Epithelial cell of proximal tubule (primary cell): ENCODE measurements around the gene RNF17. TPM values are rescaled to one million over a fixed set of nuclear protein-coding genes. Genes with fewer than 3 reads are reported as not detected.

Experiments
- DNase-seq: peaks from one replicate; pipeline ENCODE4 v3.0.0-alpha.2; 2011; ENCODE audit warnings: low read depth
- H3K4me3 ChIP-seq: 2 replicates; pipeline ENCODE4 v1.5.1; 2011; ENCODE audit warnings: low read depth, mild to moderate bottlenecking, low read length
- total RNA-seq: library from RNA; depleted of rRNA; stranded (reverse); fragments of >200 nt; gene quantifications from 2 replicates; pipeline ENCODE4 v1.2.3, GENCODE V29; 2015
- TF ChIP-seq, protein P1 (sequence below): conservative IDR thresholded peaks from 2 replicates; pipeline ENCODE4 v1.5.1; 2012; ENCODE audit warnings: low read depth, mild to moderate bottlenecking, low read length

Gene RNF17, protein sequence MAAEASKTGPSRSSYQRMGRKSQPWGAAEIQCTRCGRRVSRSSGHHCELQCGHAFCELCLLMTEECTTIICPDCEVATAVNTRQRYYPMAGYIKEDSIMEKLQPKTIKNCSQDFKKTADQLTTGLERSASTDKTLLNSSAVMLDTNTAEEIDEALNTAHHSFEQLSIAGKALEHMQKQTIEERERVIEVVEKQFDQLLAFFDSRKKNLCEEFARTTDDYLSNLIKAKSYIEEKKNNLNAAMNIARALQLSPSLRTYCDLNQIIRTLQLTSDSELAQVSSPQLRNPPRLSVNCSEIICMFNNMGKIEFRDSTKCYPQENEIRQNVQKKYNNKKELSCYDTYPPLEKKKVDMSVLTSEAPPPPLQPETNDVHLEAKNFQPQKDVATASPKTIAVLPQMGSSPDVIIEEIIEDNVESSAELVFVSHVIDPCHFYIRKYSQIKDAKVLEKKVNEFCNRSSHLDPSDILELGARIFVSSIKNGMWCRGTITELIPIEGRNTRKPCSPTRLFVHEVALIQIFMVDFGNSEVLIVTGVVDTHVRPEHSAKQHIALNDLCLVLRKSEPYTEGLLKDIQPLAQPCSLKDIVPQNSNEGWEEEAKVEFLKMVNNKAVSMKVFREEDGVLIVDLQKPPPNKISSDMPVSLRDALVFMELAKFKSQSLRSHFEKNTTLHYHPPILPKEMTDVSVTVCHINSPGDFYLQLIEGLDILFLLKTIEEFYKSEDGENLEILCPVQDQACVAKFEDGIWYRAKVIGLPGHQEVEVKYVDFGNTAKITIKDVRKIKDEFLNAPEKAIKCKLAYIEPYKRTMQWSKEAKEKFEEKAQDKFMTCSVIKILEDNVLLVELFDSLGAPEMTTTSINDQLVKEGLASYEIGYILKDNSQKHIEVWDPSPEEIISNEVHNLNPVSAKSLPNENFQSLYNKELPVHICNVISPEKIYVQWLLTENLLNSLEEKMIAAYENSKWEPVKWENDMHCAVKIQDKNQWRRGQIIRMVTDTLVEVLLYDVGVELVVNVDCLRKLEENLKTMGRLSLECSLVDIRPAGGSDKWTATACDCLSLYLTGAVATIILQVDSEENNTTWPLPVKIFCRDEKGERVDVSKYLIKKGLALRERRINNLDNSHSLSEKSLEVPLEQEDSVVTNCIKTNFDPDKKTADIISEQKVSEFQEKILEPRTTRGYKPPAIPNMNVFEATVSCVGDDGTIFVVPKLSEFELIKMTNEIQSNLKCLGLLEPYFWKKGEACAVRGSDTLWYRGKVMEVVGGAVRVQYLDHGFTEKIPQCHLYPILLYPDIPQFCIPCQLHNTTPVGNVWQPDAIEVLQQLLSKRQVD (N-terminal part only)
- total RNA-seq: 0.65 and 1.8 TPM in 2 replicates

DNA sequence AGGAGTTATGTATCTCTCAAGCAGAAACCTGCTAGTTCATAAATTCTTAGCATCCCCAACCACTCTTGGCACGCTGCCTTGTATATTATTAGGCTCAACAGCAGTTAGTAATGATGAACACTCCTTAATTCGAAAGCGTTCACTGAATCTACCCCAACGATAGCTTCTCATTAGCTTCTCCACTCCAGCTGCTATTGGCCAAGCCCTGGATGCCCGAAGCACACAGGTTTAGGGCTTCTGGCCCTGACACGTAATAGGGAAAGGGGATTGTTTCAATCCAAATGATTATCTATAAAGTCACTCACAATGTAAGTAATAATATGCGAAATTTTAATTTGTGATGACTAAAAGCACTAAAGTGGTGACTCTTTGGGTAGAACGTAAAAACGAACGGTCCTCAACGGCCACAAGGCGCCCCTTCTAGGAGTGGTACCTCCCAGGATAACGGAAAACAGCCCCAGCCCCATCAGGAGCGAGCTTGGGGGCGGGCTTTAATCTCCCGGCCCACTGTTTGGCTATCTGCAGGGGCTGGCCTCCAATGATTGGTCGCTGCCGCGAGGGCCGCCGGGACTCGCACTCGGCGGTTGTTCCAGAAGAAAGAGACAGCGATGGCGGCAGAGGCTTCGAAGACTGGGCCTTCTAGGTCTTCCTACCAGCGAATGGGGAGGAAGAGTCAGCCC, at the start of gene RNF17:
Gene RNF17, plus strand, starts transcription at position 574 of the 680 bp plus-strand sequence. Its CDS starts 35 bp downstream, at position 609.
- TF ChIP-seq, protein P1, sequence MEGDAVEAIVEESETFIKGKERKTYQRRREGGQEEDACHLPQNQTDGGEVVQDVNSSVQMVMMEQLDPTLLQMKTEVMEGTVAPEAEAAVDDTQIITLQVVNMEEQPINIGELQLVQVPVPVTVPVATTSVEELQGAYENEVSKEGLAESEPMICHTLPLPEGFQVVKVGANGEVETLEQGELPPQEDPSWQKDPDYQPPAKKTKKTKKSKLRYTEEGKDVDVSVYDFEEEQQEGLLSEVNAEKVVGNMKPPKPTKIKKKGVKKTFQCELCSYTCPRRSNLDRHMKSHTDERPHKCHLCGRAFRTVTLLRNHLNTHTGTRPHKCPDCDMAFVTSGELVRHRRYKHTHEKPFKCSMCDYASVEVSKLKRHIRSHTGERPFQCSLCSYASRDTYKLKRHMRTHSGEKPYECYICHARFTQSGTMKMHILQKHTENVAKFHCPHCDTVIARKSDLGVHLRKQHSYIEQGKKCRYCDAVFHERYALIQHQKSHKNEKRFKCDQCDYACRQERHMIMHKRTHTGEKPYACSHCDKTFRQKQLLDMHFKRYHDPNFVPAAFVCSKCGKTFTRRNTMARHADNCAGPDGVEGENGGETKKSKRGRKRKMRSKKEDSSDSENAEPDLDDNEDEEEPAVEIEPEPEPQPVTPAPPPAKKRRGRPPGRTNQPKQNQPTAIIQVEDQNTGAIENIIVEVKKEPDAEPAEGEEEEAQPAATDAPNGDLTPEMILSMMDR: no peak
- no peak for DNase-seq
- no peak within 1 kb of the TSS for H3K4me3 ChIP-seq

GRCh38 chr13:24716011-24716410, 48.0 kb upstream of the RNF17 start:
- DNase-seq: no peak
- H3K4me3 ChIP-seq: no peak overlapping the region
- TF ChIP-seq, protein P1: no peak

DNA sequence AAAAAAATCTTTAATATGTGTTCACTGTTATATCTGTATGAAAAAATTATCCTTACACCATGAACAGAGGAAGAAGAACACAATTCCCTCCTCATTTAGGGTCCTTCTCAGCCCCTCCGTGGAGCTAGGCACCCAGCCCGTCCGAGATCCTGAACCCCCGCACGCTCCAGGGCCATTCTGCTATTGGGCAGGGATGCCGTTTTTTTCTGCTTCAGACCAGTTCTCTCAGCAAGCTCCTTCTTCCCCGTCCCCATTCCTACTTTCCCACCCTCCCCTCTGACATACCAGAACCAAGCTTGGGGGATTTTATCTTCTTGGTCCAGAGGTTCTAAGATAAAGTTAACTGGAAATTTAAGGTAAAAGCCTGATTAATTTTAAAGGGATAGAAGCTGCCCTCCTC, 47.5 kb upstream of the RNF17 start:
- DNase-seq: no peak
- TF ChIP-seq, protein P1: no peak
- H3K4me3 ChIP-seq: no peak overlapping the region

DNA sequence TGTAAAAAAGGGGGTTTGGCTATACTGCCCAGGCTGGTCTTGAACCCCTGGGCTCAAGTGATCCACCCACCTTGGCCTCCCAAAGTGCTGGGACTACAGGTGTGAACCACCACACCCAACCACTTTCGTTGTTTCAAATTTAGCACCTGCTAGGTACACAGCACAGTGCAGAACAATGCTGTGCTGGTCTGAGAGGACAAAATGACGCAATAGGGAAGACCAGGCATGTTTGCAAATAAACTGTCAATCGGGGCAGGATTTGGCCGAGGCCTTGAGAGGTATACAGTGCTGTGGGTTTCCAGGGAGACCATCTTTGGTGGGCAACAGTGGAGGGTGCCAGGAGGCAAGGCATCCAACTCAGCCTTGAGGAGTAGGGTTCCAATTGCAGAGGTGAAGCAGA, 46.8 kb upstream of the RNF17 start:
- no peak for DNase-seq
- TF ChIP-seq, protein P1: no peak
- H3K4me3 ChIP-seq: no peak overlapping the region

GRCh38 chr13:24718192-24718965, 45.6 kb upstream of the RNF17 start:
- H3K4me3 ChIP-seq: no peak overlapping the region
- DNase-seq: no peak
- TF ChIP-seq, protein P1: no peak
